ENCODE measurements around the gene PFKP.

The PFKP gene

DNA sequence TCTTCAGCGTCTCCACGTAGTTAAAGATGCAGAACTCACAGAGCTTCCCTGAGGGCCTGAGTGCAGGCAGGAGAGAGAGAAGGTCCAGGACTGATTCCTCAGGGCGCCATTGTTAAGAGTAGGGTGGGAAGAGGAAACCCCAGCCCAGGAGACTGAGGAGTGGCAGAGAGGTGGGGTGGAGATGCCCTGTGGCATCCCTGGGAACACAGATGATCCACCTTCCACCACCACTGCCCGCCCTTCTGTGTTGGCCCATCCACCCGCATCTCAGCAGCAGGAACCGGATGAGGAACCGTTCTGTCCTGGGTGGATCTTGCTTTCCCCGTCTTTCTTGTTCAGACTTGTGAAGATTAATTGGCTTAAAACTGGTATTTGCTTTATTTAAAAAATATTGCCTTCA is 48.3 kb downstream of the PFKP start:
- DNase-seq (ENCODE audit: low read depth, low spot score), result no peak

DNA sequence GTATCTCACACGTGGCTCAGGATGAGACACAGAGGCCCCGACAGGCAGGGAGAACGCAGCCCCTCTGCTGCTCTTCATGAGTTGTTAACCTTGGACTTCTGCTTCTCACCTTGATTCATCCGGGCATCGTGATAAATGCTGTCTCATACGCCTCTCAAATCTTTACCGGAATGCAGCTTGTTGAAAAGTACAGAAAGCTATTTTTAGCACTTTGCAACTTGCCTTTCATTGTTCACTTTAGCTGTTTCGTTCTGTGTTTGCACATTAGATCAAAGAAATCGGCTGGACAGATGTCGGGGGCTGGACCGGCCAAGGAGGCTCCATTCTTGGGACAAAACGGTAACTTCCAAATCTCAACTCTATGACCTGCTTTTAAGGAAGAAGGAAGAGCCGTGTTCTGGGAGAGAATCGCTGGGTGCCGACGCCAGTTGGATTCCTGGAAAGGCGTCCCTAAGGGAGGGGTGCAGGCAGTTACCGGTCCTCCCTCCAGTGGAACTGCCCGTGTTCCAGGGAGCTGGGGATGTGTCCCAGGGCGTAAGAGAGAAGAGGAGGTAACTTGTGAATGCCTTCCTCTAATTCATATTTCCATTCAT is 49.3 kb downstream of the PFKP start:
- DNase-seq (ENCODE audit: low read depth, low spot score), result no peak

DNA sequence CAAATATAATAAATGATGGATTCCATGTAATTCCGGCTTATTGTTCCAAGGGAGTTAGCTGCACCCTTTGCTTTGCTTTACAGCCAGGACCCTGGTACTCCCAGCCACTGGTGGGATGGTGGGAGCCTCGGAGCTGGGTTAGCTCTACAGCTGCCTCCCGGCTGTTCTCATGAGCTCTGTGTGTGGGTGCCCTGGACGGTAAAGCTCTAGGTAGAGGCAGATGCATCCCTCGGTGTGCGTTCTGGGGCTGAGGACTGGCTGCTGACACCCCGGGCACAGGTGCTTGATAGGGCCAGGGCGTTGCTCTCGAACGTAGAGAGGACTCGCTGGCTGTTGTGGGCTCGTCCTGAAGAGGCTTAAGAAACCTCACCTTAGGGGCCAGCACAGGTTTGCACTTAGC is 50.1 kb downstream of the PFKP start:
- DNase-seq (ENCODE audit: low read depth, low spot score), result no peak

DNA sequence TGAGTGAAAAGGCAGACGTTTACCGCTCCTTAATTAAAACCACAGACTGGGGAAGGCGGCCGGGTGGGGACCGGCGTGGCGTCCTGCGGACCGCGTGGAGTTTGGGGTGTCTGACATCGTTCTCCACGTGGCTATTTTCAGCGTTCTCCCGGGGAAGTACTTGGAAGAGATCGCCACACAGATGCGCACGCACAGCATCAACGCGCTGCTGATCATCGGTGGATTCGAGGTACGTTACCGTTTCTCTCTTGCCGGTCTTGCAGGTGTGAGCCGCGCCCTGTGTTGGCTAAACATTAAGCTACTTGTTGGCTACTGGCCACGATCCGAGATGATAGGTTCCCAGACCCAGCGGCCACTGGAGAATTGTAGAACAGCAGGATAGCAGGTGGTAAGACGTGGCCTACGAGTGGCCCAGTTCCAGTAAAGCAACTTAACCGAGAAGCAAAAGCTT is 51.3 kb downstream of the PFKP start:
- no peak for DNase-seq (ENCODE audit: low read depth, low spot score)

DNA sequence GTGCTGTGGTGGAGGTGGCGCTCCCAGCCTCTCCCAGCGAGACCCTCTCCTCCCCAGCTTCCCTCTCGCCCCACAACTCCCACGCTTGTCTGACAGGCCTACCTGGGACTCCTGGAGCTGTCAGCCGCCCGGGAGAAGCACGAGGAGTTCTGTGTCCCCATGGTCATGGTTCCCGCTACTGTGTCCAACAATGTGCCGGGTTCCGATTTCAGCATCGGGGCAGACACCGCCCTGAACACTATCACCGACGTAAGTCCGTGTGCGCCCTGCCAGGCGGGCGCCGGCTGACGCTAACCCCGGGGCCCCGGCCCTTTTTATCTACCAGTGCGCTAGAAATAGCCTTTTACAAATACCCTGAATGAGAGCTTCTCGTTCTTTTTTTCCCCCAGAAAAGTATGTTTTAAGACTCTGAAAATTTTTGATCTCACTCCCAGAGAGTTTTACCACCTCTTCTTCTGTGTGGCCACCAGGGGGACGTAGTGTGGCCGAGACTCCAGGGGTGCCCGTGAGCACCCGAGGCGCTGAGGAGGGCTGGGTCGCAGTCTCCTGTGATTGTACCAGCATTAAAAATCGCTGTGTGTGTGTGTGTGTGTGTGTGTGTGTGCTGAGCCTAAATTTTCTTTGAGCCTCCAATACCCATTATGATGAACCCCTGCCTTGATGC is 52.6 kb downstream of the PFKP start:
- no peak for DNase-seq (ENCODE audit: low read depth, low spot score)

DNA sequence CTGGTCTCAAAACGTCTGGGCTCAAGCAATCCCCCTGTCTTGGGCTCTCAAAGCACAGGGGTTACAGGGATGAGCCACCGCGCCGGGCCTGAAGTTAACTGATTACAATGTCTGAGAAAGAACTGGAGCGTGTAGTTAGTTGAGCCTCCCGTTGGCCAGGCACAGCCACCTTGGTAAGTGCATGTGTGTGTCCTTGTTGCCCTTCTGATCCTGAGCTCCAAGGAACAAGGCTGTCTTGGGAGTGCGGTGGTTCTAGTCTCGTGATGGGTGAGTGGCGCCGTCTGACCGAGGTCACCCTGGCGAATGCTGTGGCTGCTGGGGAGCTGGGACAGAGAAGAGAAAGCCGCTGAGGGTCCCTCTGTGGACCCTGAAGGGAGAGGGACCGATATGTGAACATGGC is 54.7 kb downstream of the PFKP start:
- DNase-seq (ENCODE audit: low read depth, low spot score), result no peak

DNA sequence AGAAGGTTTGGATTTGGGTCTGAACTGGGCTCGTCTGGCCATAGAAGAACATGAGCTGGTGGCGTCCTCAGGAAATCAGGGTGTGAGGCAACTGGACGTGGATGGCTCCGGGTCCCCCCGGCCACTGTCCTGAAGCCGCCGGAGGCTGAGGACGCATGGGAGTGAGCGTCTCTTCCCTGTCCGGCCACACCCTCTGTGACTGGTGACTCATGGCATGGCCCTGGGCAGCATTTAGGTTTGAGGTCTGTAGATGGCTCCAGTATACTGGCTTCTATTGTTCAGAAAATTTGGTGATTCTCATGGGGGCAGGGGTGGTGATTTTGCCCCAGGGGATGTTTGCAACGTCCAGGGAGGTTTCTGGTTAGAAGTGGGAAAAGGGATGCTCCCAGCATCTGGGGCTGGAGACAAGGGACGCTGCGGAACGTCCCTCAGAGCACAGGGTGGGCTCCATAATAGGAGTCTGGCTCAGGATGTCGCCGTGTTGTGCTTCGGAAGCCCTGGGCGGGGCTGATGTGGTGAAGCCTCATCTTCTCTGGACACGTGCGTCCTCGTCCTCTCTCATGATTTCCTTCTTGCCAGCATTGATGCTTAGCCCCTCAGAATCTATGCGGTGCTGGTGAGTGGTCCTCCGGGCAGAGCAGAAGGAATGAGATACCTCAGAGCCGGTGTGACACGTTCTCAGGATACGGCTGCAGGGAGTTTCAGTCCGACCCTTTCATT is 55.3 kb downstream of the PFKP start:
- DNase-seq (ENCODE audit: low read depth, low spot score), result no peak

DNA sequence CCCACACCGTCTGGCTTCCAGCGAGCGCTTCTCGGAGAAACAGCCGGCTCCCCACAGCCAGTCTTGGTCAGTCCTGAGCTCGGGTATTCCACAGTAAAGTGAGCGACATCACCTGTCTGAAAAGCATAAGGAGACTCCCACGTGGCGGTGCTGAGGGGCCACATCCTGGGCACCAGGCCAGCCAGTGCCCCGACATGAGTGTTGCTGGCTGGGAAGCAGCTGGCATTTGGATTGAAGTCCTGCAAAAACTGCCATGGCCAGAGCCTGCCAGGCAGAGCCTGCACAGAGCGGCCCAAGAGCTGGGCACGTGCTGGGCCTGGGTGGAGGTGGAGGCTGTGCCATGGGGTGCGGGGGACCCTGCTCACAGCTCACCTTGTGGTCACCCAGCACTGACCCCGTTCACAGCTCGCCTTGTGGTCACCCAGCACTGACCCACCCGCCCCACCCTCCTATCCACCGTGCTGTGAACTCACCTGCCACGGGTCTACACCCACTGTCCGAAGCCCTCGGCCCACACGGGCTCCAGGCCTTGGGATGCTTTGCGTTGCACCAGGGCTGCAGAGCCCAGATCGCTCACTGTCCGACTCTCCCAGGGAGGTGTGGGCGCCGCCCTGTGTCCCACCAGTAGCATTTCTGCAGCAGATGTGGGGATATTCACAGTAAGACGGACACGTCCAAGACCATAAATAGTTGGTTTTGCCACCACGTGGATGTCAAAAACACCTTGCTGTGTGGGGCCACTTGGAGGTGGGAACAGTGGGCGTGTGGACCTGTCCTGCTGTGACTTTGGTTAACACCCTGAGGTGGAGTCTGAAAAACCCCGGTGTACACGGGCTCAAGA is 56.4 kb downstream of the PFKP start:
- no peak for DNase-seq (ENCODE audit: low read depth, low spot score)

DNA sequence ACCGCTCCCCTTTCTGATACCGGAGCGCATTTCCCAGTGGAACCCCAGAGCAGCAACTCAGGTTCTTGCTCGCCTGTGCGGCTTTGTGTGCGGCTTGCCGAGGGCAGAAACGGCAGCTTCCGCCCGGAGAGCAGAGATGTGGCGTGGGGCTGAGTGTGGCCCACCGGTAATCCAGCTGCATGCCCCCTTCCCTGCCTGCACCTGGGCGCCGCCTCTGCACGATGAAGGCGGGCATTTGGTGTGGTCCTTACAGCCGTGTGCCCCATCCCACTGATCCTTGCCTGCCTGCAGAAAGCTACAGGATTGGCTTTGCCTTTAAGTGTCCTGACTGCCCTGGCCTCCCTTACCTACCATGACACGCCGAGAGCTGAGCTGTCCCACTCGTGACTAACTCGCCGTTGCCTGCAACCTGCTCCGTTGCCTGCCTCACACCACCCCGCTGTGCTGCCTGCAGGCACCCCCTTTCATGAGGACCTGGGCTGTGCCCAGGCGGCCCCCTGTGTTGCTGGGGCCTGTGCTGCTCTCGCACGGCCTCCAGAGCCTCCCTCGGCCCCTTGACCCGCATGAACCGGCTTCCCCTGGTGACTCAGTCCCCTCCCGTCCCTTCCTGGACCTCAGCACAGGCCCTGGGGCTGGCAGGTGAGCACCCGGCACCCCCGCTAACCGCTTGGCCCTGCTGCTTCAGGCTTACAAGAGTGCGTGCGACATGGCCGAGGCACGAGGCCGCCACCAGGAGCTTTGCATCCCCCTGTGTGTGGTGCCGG is 57.2 kb downstream of the PFKP start:
- no peak for DNase-seq (ENCODE audit: low read depth, low spot score)

DNA sequence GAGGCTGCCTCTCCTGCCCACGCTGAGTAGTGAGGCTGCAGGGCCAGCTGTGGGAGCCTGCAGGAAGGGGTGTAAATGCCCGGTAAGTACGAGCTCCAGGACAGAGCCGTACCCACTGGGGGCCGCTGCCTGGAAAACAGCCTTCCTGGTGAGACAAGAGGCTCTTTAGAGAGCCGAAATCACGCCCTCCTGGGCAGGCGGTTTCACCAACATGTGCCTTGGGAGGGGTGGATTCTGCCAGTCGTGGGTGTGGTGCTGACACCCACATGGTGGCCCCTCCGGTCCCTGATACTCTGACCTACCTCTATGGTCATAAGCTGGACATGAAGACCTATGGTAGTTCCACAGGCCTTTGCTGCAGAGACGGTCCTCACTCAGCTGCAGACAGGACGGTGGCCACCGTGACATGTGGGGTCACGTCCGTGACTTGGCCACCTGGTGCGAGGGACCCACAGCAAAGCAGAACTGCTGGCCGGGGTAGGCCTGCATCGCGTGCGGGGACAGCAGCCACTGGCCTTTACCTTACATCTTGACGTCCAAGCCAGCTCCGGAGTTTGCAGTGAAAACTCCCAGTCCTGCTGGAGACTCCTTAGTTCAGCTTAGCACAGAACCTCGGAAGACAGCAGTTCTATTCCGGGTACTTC is 58.3 kb downstream of the PFKP start:
- no peak for DNase-seq (ENCODE audit: low read depth, low spot score)

DNA sequence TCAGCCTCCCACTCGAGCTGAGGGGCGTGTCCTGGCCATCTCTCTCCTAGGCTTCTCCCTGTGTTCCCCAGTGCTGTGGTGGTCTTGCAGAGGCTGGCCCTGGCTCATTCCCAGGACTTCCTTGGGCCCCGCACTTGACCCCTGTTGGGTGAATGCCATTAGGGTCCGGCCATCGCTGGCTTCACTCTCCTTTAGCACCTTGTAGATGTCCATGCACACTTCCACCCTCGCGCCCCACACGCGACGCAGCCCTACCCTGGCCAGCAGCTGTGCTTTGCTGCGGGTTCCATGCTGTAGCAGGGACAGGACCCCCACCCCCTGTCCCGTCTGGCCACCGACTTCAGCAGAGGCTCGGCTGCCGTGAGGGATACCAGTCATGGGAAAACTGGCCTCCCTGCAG is 58.9 kb downstream of the PFKP start:
- no peak for DNase-seq (ENCODE audit: low read depth, low spot score)

DNA sequence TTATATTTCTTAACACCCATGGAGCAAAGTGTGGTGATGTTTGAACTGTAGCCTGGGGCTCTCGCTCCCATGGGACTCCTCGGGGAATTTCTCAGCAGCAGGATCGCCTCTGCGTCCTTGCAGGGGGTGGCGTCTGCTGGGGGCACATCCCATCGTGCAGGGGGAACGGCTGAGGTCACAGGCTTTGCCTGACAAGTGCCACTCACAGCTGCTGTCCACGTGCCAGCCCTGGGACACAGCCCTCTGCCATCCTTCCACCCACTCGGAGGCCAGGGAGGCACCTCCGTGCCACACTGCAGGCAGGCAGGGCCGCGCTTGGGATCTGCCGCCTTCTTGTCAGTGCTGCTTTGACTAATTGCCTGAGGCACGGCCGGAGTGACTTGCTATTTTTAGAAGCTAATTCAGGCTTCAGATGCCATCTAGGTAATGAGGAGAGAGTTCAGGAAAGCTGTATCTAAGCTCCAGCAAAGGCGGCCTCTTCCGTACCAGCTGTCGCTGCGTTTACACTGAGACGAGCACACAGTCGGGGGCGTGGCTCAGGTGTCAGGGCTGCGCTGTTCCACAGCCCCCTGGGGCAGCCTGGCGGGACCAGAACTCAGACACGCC is 59.5 kb downstream of the PFKP start:
- DNase-seq (ENCODE audit: low read depth, low spot score), result no peak

DNA sequence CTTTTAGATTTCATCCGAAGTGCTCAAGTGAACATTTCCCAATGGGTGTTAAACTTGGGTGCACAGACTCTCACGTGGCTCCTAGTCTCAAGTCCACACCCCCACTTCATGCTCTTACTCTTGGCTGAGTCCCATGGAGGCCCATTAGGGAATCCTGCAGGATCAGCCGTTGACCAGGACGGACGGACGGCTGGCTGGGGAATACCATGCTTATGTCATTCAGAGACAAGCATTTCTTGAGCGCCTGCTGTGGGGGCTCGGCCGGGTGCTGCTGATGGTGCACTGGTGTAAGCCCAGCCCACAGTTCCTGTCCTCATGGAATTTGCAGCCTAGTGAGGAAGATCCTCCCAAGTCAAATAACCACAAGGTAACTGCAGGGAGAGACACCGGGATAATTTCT is 60.6 kb downstream of the PFKP start:
- DNase-seq (ENCODE audit: low read depth, low spot score), result no peak

DNA sequence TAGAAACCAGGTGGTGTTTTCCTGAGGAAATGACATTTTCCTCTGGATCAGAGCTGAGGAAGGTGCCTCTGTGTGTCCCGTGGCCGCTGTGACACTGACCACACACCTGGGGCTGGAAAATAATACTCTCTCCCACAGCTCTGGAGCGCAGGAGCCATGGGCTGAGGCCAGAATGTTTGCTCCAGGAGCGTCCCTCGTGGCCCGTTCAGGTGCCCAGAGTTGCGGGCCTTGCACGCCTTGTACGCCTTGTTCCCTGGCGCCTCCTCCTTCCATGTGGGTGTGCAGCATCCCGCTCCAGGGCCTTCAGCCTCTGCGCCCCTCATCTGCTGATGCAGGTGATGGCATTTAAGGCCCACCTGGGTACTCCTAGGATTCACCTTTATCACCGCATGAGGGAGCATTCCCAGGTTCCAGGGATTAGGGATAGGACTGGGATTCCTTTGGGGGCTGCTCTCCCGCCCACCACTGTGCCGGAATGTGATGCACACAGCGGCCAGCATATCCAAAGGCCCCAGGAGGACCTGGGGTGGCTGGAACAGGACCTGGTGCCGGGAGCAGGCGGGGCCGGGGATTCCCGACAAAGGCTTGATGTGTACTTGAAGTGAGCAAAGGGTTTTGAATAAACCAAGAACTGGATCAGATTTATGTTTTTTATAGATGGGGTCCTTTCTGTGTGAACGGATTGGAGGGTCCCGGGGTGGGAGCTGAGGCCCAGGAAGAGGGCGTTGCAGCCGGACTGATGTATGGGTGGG is 61.2 kb downstream of the PFKP start:
- DNase-seq (ENCODE audit: low read depth, low spot score), result no peak

DNA sequence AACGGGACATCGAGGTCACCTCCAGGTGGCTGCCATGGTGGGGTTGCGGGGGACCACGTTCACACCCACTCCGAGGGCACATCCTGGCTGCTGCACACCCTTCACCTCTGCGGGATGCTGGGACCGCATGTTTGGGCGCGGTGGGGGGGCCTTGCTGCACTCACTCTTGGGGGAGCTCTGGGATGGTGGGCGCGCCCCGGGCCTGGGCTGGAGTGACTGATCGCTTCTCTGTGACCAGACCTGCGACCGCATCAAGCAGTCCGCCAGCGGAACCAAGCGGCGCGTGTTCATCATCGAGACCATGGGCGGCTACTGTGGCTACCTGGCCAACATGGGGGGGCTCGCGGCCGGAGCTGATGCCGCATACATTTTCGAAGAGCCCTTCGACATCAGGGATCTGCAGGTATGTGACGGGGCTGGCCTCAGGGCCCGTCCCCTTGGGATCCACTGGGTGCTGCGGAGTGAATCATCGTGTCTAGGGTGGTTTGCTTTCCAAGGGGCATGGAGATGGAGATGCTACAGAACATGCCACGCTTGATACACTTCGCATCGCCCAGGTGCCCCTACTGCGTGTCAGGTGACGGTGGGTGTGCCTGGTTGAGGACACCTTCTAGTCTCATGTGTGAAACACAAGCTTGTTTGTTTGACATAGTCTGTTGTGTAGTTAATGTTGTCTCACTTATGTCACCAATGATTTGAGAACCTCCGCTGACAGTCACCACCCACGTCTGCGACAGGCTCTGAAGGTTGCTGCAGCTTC is 62.4 kb downstream of the PFKP start:
- DNase-seq (ENCODE audit: low read depth, low spot score), result no peak

DNA sequence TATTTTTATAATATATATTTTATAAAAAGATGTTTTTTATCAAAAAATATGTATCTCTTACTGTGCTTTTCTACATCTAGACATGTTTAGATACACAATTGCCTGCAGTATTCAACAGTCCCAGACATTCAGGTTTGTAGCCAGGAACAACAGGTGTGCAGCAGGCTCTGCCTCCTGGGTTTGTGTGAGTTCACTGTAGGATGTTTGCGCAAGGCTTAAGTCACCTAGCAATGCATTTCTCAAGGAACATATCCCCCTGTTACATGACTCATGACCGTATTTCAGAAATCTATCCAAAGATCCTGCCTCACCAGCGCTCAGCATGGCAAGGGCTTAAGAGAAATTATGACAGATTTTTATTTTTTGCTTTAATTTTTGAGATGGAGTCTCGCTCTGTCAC is 63.8 kb downstream of the PFKP start:
- DNase-seq (ENCODE audit: low read depth, low spot score), result no peak

DNA sequence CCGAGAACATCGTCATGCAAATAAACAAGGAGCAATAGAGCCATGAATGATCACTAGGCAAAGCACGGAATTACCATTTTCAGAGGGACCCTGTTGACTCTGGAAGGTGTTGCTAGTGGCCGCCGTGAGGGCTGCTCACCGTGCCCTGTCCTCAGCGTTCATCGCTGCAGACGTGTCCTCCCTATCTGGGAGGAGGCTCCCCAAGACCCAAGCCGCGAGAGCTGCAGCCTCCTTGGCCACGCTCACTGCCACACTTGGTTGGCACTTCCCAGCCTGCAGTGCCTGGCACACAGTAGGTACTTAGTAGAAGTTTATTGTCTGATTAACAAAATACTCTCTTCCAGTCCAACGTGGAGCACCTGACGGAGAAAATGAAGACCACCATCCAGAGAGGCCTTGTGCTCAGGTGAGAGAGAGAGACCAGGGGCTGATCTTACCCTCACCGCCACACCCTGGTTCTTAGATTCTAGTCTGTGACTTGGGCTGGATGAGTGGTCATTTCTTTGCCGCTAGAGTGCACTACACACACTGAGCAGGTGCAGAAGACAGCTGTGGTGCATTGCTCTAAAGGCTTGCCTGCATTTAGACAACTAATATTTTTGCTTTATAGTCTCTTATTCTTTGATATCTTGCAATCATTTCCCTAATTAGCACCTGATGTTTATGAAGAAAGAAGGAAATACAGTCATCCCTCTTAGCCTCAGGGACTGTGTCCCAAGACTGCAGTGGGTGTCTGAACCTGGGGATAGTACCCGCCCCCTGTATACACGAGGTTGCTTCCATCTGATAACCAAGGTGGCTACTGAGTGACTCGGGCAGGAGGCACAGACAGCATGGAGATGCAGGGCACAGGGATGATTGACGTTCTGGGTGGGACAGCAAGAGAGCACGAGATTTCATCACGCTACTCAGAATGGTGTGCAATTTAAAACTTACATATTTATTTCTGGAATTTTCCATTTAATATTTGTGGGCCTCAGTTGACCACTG is 65.0 kb downstream of the PFKP start:
- no peak for DNase-seq (ENCODE audit: low read depth, low spot score)

DNA sequence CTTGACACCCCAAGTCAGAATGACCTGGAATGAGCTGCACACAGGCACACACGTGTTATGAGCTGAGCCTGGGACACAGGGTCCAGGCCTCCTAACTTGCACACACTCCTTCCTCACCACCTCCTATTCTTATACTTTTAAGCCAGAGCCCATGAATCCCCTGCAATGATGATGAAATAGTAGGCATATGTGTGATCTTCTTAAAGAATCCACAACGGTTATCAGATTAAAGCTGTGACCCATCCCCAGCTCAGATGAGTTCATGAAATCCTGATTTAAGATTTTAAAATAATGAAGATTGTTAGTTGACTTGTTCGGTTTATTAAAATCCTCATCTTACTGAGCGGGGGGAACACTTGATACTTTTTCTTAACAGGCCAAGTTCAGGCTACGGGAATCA is 66.6 kb downstream of the PFKP start:
- no peak for DNase-seq (ENCODE audit: low read depth, low spot score)
